K562 (cell line): Measurements from ENCODE around the gene PTPRZ1. TPM values are rescaled to one million over a fixed set of nuclear protein-coding genes. Genes with fewer than 3 reads are reported as not detected.

ENCODE experiments used
- ATAC-seq: fragments of 200-7000 bp; cut with Tn5 transposase; 3 replicates; pipeline ENCODE4 v1.9.1; 2020; ENCODE audit warnings: moderate library complexity
- BruUV-seq: library from RNA; stranded (reverse); fragments of 400-500 nt; replicated peaks from 2 replicates; lab custom pipeline; 2021; lab: Mats Ljungman, UMichigan
- CTCF ChIA-PET: fragments of 300-600 bp; formaldehyde crosslinking; extraction: SDS; loops from one replicate; lab custom pipeline; 2021; ENCODE audit warnings: low intra/inter-chr PET ratio; lab: Yijun Ruan, JAX
- POLR2A ChIA-PET: fragments of 300-600, 350-650 bp; sonication (Branson Sonifier 250); formaldehyde crosslinking; extraction: SDS; loops from one replicate; lab custom pipeline; 2021; ENCODE audit warnings: antibody characterized with exemption, inconsistent platforms; lab: Yijun Ruan, JAX
- DNase-seq, 4 experiments: peaks; one replicate each; pipeline versions ENCODE4 v3.0.0 to v3.0.0-alpha.2; 2011 to 2018; ENCODE audit warnings: low spot score in 3 of 4, mixed read lengths in 3 of 4; ENCODE audit errors: extremely low read depth in 1 of 4
- FAIRE-seq: peaks from 2 replicates; lab custom pipeline; 2011; peaks lifted over from hg19 to GRCh38; lab: Jason Lieb, UNC
- H2AFZ ChIP-seq: 2 replicates; pipeline ENCODE4 v1.6.0; 2011; ENCODE audit warnings: low read depth, low read length, control low read depth, inconsistent platforms
- H3K27ac ChIP-seq: fragments of 200-600 bp; 3 replicates; pipeline ENCODE4 v1.8.0; 2011; ENCODE audit warnings: low read depth, mild to moderate bottlenecking, control low read depth, inconsistent platforms, low read length, moderate library complexity, mixed read lengths; ENCODE audit errors: extremely low read depth
- H3K27me3 ChIP-seq, 2 experiments: fragments of 300-600 bp in 1 of 2; 2 replicates in 1 of 2; 3 replicates in 1 of 2; pipeline versions ENCODE4 v1.6.0 to v1.8.0; 2011; ENCODE audit warnings: inconsistent platforms in 2 of 2, low read length in 2 of 2, mild to moderate bottlenecking in 1 of 2, mixed read lengths in 1 of 2, moderate library complexity in 1 of 2; ENCODE audit not compliant: control insufficient read depth in 2 of 2, insufficient read depth in 2 of 2
- H3K36me3 ChIP-seq: fragments of 300-600 bp; 3 replicates; pipeline ENCODE4 v1.8.0; 2011; ENCODE audit warnings: mild to moderate bottlenecking, low read length, inconsistent platforms; ENCODE audit not compliant: control insufficient read depth, insufficient read depth
- H3K4me1 ChIP-seq, 2 experiments: fragments of 200-600 bp in 1 of 2; replicated peaks in 1 of 2; 2 replicates in 1 of 2; 3 replicates in 1 of 2; pipeline versions ENCODE4 v1.5.1 to v1.8.0; 2011; ENCODE audit warnings: inconsistent platforms in 2 of 2, low read length in 2 of 2, mild to moderate bottlenecking in 1 of 2, mixed read lengths in 1 of 2, moderate library complexity in 1 of 2; ENCODE audit not compliant: control insufficient read depth in 2 of 2, insufficient read depth in 2 of 2
- H3K4me2 ChIP-seq: 2 replicates; pipeline ENCODE4 v1.6.1; 2011; ENCODE audit warnings: low read length, control low read depth, inconsistent platforms, mixed read lengths; ENCODE audit not compliant: insufficient read depth
- H3K4me3 ChIP-seq: fragments of 200-600 bp; sonication (generic), shearing (Covaris generic); 2 replicates; pipeline ENCODE4 v1.5.1; 2016; ENCODE audit warnings: control low read depth, inconsistent platforms
- H3K79me2 ChIP-seq: fragments of 200-600 bp; 3 replicates; pipeline ENCODE4 v1.8.0; 2011; ENCODE audit warnings: low read length, inconsistent platforms; ENCODE audit not compliant: control insufficient read depth, insufficient read depth
- H3K9ac ChIP-seq, 2 experiments: 2 replicates each; pipeline versions ENCODE4 v1.6.0 to v1.6.1; 2011; ENCODE audit warnings: low read depth in 2 of 2, low read length in 2 of 2, control low read depth in 1 of 2, inconsistent platforms in 1 of 2, mild to moderate bottlenecking in 1 of 2, mixed read lengths in 1 of 2; ENCODE audit not compliant: insufficient read depth in 1 of 2
- H3K9me1 ChIP-seq: one replicate; pipeline ENCODE4 v1.6.0; 2011; ENCODE audit warnings: inconsistent platforms, mild to moderate bottlenecking, low read length, moderate library complexity; ENCODE audit not compliant: control insufficient read depth, insufficient read depth
- H3K9me3 ChIP-seq: replicated peaks from 2 replicates; pipeline ENCODE4 v1.5.1; 2011; ENCODE audit warnings: low read depth, low read length, inconsistent platforms; ENCODE audit not compliant: control insufficient read depth, insufficient read depth
- H4K20me1 ChIP-seq: replicated peaks from 2 replicates; pipeline ENCODE4 v1.6.1; 2011; ENCODE audit warnings: low read length, inconsistent platforms, mixed read lengths; ENCODE audit not compliant: control insufficient read depth, insufficient read depth
- ATF2 ChIP-seq: sonication (generic); formaldehyde crosslinking; IDR thresholded peaks from 2 replicates; pipeline ENCODE4 v1.8.1; 2022; ENCODE audit warnings: missing genetic modification reagents
- HDAC2 ChIP-seq: fragments of 450-650 bp; IDR thresholded peaks from 2 replicates; pipeline ENCODE4 v1.6.1; 2016; ENCODE audit warnings: mild to moderate bottlenecking
- OTX1 ChIP-seq: fragments of 450-650 bp; formaldehyde crosslinking; IDR thresholded peaks from 2 replicates; pipeline ENCODE4 v1.4.0; 2022; ENCODE audit warnings: mild to moderate bottlenecking
- RBM14 ChIP-seq: fragments of 200-400 bp; formaldehyde crosslinking; IDR thresholded peaks from 2 replicates; pipeline ENCODE4 v1.6.1; 2018; ENCODE audit warnings: low read depth, mild to moderate bottlenecking, low read length, moderate library complexity, borderline replicate concordance; ENCODE audit not compliant: insufficient read depth
- SMARCB1 ChIP-seq: IDR thresholded peaks from 2 replicates; pipeline ENCODE4 v1.6.1; 2011; ENCODE audit warnings: improper control_type of control experiment, low read depth; ENCODE audit not compliant: insufficient read length
- THAP12 ChIP-seq: fragments of 250-450 bp; sonication (Bioruptor Pico); IDR thresholded peaks from 2 replicates; pipeline ENCODE4 v1.9.0; 2021; ENCODE audit warnings: mild to moderate bottlenecking, inconsistent platforms
- ZKSCAN1 ChIP-seq: fragments of 150-350 bp; IDR thresholded peaks from 2 replicates; pipeline ENCODE4 v1.6.1; 2016; ENCODE audit warnings: low read depth, low read length
- ZNF431 ChIP-seq: sonication (generic); formaldehyde crosslinking; IDR thresholded peaks from 2 replicates; pipeline ENCODE4 v1.8.0; 2022; ENCODE audit warnings: mild to moderate bottlenecking, missing genetic modification reagents
- ZNF707 ChIP-seq: fragments of 250-450 bp; sonication (Bioruptor Pico); conservative IDR thresholded peaks from 2 replicates; pipeline ENCODE4 v1.8.0; 2022; ENCODE audit warnings: inconsistent platforms, mild to moderate bottlenecking, moderate library complexity
- WGBS: fragments of 100-300 bp; shearing (Covaris generic); methylation state at CpG from one replicate; pipeline ENCODE4 v1.1.6; 2016; ENCODE audit warnings: low coverage, mixed read lengths; ENCODE audit not compliant: insufficient coverage; ENCODE audit errors: missing lambda C conversion rate; 5-methylcytosine and 5-hydroxymethylcytosine counted together
- in situ Hi-C: fragments of 300-500 bp; cut with MboI; formaldehyde crosslinking; loops from 4 replicates; pipeline ENCODE4 v1.15.0; 2018; ENCODE audit warnings: inconsistent platforms, mixed read lengths
- intact Hi-C: fragments of 100-400 bp; cut with micrococcal nuclease; formaldehyde crosslinking; loops from 2 replicates; pipeline ENCODE4 v1.14.2; 2022
- polyA plus RNA-seq, 8 experiments: library from polyadenylated mRNA; depleted of rRNA in 4 of 8; stranded (reverse) in 5 of 8; unstranded in 3 of 8; fragments of >200 nt; fragmentation: Nextera tagmentation in 2 of 8; fragmentation: Illumina TruSeq in 1 of 8; extraction: Ambion mirVana in 2 of 8; extraction: Trizol in 1 of 8; gene quantifications; 2 replicates each; pipeline versions ENCODE4 v1.2.1 to v1.2.3, GENCODE V29; 2011 to 2014; ENCODE audit warnings: inconsistent platforms in 1 of 8, missing spikeins in 1 of 8
- total RNA-seq, 7 experiments: library from RNA; depleted of rRNA in 6 of 7; stranded (reverse); fragments of >200 nt in 6 of 7; fragmentation: Illumina TruSeq in 2 of 7; extraction: Trizol in 2 of 7; gene quantifications; 2 replicates each; pipeline versions ENCODE4 v1.2.1 to v1.2.3, GENCODE V29; 2011 to 2021; ENCODE audit warnings: low replicate concordance in 1 of 7
- TF ChIP-seq, protein P1 (sequence below), 2 experiments: fragments of 450-650 bp; IDR thresholded peaks; 2 replicates each; pipeline ENCODE4 v1.6.1; 2016
- TF ChIP-seq, protein P2 (sequence below): fragments of 250-450 bp; sonication (Bioruptor Pico); IDR thresholded peaks from 2 replicates; pipeline ENCODE4 v1.5.1; 2021; ENCODE audit warnings: mild to moderate bottlenecking

Gene PTPRZ1
- total and polyA plus RNA-seq, 9 of the 15 experiments (the other 6 are each of a cell fraction or from before 2014, with no cell fraction given): 0.04 TPM; not detected in 7

DNA sequence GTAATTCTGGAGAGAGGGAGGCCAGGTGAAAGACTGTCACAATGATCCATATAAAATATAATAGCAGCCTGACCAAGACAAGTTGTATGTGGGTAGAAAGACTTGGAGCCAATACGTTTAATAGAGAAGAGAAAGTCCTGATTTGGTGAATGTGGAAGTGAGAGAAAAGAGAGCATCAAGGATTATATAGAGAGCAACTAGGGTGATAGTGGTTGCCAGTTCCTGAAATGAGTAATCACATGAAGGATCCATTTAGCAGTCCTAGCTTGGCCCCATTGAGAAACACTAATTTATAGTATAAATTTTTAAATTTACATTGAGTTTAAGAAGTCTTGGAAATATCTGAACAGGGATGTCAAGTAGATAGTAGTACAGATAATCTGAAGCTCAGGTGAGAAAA lies 197.1 kb downstream of the PTPRZ1 start:
- intact Hi-C loops (no loop called here), in situ Hi-C loops (no loop called here)
- Histone ChIP-seq H3K9ac (no peak overlapping the region), H3K4me2 (no peak overlapping the region), H3K9me1 (no peaks in the 10 kb centered on the region), H3K4me1 (no peaks in the 10 kb centered on the region), H4K20me1 (no peaks in the 10 kb centered on the region), H3K36me3 (no peaks in the 10 kb centered on the region), H2AFZ (no peak overlapping the region), H3K79me2 (no peaks in the 10 kb centered on the region), H3K4me3 (no peak overlapping the region), H3K9me3 (no peaks in the 10 kb centered on the region), H3K27ac (no peak overlapping the region), H3K27me3 (no peaks in the 10 kb centered on the region)
- ATAC-seq (no peak), DNase-seq (no peak), FAIRE-seq (no peak)
- ChIA-PET POLR2A (interaction anchor here (0.7 kb wide), 1 partner anchor 22 kb away, joined by 3 read pairs; no protein-coding TSS in a partner anchor), CTCF (no interaction called here)
- 0% methylated on average over 1 of the region's 1 CpG for WGBS
- BruUV-seq: no TSS peak
- TF ChIP-seq ZNF707 (CRISPR knock-in tag) (no peak), RBM14 (no peak), HDAC2 (no peak), OTX1 (no peak), SMARCB1 (no peak), ZKSCAN1 (no peak), ZNF431 (CRISPR knock-in tag) (no peak), THAP12 (CRISPR knock-in tag) (no peak), ATF2 (no peak)
- TF ChIP-seq, protein P1, sequence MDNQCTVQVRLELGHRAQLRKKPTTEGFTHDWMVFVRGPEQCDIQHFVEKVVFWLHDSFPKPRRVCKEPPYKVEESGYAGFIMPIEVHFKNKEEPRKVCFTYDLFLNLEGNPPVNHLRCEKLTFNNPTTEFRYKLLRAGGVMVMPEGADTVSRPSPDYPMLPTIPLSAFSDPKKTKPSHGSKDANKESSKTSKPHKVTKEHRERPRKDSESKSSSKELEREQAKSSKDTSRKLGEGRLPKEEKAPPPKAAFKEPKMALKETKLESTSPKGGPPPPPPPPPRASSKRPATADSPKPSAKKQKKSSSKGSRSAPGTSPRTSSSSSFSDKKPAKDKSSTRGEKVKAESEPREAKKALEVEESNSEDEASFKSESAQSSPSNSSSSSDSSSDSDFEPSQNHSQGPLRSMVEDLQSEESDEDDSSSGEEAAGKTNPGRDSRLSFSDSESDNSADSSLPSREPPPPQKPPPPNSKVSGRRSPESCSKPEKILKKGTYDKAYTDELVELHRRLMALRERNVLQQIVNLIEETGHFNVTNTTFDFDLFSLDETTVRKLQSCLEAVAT (IDR thresholded peaks at IDR 0.05): no peak
- TF ChIP-seq, protein P2, sequence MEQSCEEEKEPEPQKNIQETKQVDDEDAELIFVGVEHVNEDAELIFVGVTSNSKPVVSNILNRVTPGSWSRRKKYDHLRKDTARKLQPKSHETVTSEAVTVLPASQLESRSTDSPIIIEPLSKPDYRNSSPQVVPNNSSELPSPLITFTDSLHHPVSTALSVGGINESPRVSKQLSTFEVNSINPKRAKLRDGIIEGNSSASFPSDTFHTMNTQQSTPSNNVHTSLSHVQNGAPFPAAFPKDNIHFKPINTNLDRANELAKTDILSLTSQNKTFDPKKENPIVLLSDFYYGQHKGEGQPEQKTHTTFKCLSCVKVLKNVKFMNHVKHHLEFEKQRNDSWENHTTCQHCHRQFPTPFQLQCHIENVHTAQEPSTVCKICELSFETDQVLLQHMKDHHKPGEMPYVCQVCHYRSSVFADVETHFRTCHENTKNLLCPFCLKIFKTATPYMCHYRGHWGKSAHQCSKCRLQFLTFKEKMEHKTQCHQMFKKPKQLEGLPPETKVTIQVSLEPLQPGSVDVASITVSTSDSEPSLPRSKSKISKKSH (CRISPR knock-in tag): no peak
